GM11168 (cell line): ENCODE data around the gene BAZ2B.

Experiments
- in situ Hi-C: fragments of 300-500 bp; cut with MboI; formaldehyde crosslinking; loops from one replicate; pipeline ENCODE4 v1.12.0; 2022; ENCODE audit warnings: low sequenced_read_pairs; ENCODE audit not compliant: unreplicated experiment

Gene BAZ2B

GRCh38 chr2:159497256-159497655 lies 119.1 kb downstream of the BAZ2B start:
- in situ Hi-C loops = no loop called here

GRCh38 chr2:159489476-159489875 lies 126.9 kb downstream of the BAZ2B start:
- in situ Hi-C loops = no loop called here

- in situ Hi-C loops = no loop called here
Observed at GRCh38 chr2:159484532-159484931, 131.8 kb downstream of the BAZ2B start.

GRCh38 chr2:159476329-159476728 lies 140.0 kb downstream of the BAZ2B start:
- in situ Hi-C loops = no loop called here

- in situ Hi-C loops = no loop called here
Observed at GRCh38 chr2:159475793-159476192, 140.6 kb downstream of the BAZ2B start.

GRCh38 chr2:159471340-159471739 lies 145.0 kb downstream of the BAZ2B start:
- in situ Hi-C loops = no loop called here

GRCh38 chr2:159468257-159468656 lies 148.1 kb downstream of the BAZ2B start:
- in situ Hi-C loops = no loop called here

- in situ Hi-C loops = no loop called here
Observed at GRCh38 chr2:159462961-159463360, 153.4 kb downstream of the BAZ2B start.

- in situ Hi-C loops = no loop called here
Observed at GRCh38 chr2:159462201-159462785, 154.1 kb downstream of the BAZ2B start.

- in situ Hi-C loops = no loop called here
Observed at GRCh38 chr2:159461076-159461475, 155.3 kb downstream of the BAZ2B start.

GRCh38 chr2:159460227-159460626 lies 156.1 kb downstream of the BAZ2B start:
- in situ Hi-C loops = no loop called here

GRCh38 chr2:159459279-159459678 lies 157.1 kb downstream of the BAZ2B start:
- in situ Hi-C loops = no loop called here

- in situ Hi-C loops = no loop called here
Observed at GRCh38 chr2:159457589-159457988, 158.8 kb downstream of the BAZ2B start.

- in situ Hi-C loops = no loop called here
Observed at GRCh38 chr2:159456500-159457426, 159.6 kb downstream of the BAZ2B start.

GRCh38 chr2:159455330-159455918 lies 160.9 kb downstream of the BAZ2B start:
- in situ Hi-C loops = no loop called here

GRCh38 chr2:159454185-159454584 lies 162.2 kb downstream of the BAZ2B start:
- in situ Hi-C loops = no loop called here

GRCh38 chr2:159450180-159450579 lies 166.2 kb downstream of the BAZ2B start:
- in situ Hi-C loops = no loop called here

GRCh38 chr2:159449504-159450124 lies 166.7 kb downstream of the BAZ2B start:
- in situ Hi-C loops = no loop called here

- in situ Hi-C loops = no loop called here
Observed at GRCh38 chr2:159446817-159447216, 169.5 kb downstream of the BAZ2B start.

GRCh38 chr2:159446201-159446600 lies 170.1 kb downstream of the BAZ2B start:
- in situ Hi-C loops = no loop called here

- in situ Hi-C loops = no loop called here
Observed at GRCh38 chr2:159445307-159445706, 171.0 kb downstream of the BAZ2B start.
